NCI-H526 (cell line): Measurements from ENCODE around the gene BTBD16.

Experiments used
- DNase-seq, 2 experiments: peaks; one replicate each; lab custom pipeline; 2025; lab: John Stamatoyannopoulos, UW

BTBD16 gene

GRCh38 chr10:122343936-122344335 lies 72.8 kb downstream of the BTBD16 start:
- DNase-seq, result no peak

- DNase-seq, result no peak
Measured at GRCh38 chr10:122344741-122345258, 73.7 kb downstream of the BTBD16 start.

DNA sequence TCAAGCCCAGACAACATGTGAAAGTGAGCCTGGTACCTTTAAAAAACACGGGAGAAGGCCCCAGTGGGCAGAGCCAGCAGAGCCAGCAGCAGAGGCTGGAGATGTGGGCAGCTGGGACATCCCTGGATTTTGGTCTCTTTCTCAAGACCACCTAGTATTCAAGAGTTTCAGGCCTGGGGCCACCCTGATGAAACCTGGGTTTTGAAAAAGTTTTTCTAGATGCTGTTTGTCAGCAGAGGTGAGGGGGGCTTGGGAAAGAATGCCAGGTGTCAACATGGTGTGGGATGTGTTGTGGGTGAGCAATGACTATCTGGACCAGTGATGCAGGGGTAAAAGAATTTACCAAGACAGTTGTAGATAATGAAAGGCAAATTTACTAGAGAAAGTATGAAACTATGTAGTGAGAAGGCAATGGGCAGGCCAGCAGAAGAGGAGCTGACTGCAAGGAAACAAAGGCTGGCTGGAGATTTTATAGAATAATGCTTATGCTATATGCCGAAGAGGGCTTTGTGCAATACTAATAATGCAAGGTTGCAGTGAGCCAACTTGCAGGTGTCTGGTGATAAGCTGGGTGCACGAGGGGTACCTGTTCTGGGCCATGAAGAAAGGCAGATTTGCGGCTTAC lies 75.3 kb downstream of the BTBD16 start:
- no peak for DNase-seq

DNA sequence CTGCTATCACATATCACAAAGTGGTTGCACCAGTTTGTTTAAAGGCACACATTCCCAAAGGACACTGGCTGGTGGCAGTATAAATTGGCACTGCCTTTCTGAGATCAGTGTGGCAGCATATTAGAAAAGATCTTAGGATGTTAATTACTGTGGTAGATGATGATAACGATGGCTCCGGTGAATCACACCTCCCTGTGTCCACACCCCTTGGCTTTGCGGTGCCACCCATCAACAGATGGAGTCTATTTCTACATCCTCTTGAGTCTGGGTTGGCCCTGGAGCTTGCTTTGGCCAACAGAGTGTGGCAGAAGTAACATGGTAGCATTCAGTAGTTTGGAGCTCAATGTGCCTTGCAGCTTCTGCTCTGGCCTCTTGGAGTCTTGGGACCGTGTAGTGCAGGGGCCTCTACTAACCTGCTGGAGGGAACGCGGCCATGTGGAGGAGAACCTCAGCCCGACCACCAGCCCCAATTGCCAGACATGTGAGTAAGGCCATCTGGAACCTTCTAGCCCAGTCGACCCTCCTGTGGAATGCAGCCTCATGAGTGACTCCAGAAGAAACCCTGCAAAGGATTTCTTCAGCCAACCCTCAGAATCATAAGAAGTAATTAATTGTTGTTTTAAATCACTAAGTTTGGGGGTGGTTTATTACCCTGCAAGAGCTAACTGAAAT lies 76.2 kb downstream of the BTBD16 start:
- no peak for DNase-seq

DNA sequence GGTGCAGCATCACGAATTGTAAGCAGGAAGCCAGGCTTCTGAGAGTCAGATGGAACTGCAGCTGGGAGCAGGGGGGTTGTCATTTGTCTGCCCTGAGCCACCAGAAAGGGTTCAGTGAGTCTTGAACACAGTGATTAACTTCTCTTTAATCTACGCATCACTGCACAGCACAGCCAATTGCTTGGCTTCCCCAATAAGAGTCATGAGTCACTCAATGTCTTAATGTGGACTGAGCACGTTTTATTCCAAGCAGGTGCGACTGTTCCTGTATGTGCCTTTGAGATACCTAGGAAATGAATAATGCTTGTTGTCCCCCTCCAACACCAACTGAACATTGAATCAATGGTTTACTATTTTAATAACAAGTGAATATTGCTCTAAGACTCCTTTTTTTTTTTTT lies 77.4 kb downstream of the BTBD16 start:
- DNase-seq, result peak in 1 of 2 experiments; percentile 7

DNA sequence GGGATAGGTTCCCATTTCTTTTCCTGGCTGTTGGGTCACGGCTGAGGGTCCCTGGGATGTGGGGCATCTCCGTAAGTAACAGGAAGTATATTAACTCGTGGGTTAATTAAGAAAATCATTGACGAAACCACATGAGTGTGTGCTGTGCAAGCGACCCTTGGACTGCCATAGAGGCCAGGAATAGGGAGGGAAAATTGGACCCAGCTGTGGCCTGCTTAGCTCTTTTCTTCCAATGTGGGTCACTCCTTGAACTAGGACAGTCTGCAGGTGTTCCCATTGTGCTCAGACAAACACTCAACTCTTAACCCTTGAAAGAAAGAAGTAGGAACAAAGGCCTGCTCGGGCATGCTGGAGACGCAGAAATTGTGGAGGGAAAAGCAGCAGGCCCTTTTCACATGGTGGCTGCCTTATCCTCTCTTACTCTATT lies 77.9 kb downstream of the BTBD16 start:
- DNase-seq, result no peak

- peak; percentile 38 to 81 for DNase-seq
Measured at GRCh38 chr10:122349758-122350369, 78.8 kb downstream of the BTBD16 start.

DNA sequence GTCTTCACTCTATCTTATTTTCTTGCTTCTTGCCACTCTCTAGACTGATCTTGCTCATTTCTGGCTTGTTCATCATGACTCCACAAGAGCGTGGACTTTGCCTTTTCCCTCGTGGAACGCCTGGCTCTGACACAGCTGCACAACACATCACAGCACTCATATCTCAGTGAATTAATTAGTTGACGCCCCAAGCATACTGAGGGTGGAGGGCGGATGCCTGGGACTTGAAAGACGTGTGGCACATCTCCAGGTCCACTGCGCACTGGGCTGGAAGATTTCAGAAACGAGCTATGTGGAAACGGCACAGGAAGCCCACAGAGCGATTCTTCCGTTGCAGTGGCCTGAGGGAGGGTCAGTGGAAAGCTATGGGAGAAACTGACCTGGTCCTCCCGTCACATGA lies 79.8 kb downstream of the BTBD16 start:
- no peak for DNase-seq

GRCh38 chr10:122352817-122353525 lies 81.9 kb downstream of the BTBD16 start:
- peak; percentile 13 to 64 for DNase-seq

GRCh38 chr10:122354383-122354782 lies 83.3 kb downstream of the BTBD16 start:
- no peak for DNase-seq

GRCh38 chr10:122357685-122358084 lies 86.6 kb downstream of the BTBD16 start:
- DNase-seq, result no peak

DNA sequence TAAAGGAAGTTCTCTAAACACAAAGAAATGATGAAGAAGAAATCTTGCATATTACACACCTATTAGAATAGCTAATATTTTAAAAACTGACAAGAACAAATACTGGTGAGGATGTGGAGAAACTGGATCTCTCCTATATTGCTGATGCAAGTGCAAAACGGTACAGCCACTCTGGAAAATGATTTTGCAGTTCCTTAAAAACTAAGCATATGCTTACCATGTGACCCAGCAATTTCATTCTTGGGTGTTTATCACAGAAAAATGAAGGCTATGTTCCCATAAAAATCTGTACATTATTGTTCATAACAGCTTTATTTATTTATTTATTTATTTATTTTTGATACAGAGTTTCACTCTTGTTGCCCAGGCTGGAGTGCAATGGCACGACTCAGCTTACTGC lies 88.5 kb downstream of the BTBD16 start:
- no peak for DNase-seq

GRCh38 chr10:122361046-122361445 lies 90.0 kb downstream of the BTBD16 start:
- no peak for DNase-seq

- DNase-seq, result no peak
Measured at GRCh38 chr10:122362031-122362592, 91.0 kb downstream of the BTBD16 start.

GRCh38 chr10:122362621-122363020 lies 91.5 kb downstream of the BTBD16 start:
- no peak for DNase-seq

DNA sequence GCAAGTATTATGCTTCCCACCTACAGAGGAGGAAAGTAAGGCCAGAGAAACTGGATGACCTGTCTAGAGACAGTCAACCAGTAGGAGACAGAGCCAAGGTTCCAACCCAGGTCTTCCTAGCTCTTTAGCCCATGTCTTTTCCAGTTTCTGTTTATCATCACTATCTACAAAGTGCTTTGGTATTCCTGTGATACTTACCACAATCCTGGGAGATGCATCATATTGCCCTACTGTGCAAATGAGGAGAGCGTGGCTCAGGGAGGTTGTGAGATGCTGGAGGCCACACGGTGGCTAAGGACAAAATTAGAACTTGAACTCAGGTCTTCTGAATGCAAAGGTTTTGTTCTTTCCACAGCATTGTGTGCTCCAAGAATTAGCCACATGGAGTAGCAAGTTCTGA lies 92.2 kb downstream of the BTBD16 start:
- DNase-seq, result no peak

- DNase-seq, result no peak
Measured at GRCh38 chr10:122363722-122364463, 92.8 kb downstream of the BTBD16 start.

DNA sequence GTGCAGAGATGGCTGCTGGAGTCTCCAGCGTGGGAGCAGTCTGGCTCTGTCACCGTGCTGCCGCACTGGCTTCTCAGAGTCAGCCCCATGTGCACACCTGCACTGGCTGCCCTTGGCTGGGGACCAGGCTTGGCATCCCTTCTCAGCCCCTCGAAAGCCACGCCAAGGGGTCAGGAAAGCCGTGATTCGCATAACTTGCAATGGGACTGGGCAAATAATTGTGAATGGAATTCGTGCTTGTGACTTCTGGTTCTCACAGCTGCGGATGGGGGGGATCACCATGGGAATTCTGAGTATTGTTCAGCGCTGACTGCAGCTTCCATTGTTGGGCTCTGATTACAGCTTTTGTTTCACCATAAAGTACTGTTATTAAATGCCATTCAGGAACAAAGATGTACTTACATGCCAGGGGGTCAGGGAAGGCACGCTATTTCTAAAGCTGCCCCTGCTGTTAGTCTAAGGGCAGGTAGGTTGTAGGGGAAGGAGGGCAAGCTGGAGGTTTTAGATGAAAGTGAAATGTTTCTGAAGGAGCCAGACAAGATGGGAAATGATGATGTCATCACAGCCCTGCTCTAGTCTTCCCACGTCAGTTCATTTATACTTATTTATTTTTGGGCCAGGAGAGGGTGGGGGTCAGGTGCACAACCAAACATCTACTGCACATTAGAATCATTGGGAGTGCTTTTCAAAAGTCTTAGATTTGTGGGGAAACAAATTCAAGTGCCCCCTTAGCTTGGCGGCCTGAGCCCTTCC lies 97.6 kb downstream of the BTBD16 start:
- no peak for DNase-seq

GRCh38 chr10:122373108-122373507 lies 102.0 kb downstream of the BTBD16 start:
- no peak for DNase-seq

DNA sequence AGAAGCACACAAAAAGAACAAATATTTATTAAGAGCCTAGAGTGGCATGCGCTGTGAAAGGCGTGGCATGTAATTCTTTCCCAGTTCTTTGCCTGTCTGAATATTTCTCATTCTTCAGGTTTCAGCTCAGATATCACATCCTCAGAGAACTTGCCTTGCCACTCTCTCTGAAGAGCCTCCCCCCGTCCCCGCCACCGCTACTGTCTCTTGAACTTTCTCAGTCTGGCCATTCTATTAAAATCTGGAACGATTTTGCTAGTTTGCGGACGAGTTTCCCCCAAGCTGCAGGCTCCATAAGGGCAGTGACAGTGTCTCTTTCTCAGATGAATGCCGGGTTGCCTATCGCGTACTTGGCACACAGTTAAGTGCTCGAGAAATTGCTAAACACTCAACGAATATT lies 102.6 kb downstream of the BTBD16 start:
- peak in 1 of 2 experiments; percentile 24 for DNase-seq
